HepG2 (cell line): ENCODE measurements around the gene FAM131A. TPM values are rescaled to one million over a fixed set of nuclear protein-coding genes. Genes with fewer than 3 reads are reported as not detected.

Source experiments
- ATAC-seq: fragments of 200-7000 bp; cut with Tn5 transposase; 3 replicates; pipeline ENCODE4 v1.9.1; 2020; ENCODE audit warnings: mild to moderate bottlenecking, moderate library complexity
- BruUV-seq: library from RNA; stranded (reverse); fragments of 400-500 nt; replicated peaks from 2 replicates; lab custom pipeline; 2021; lab: Mats Ljungman, UMichigan
- CTCF ChIA-PET: fragments of 300-600 bp; formaldehyde crosslinking; extraction: SDS; loops from one replicate; lab custom pipeline; 2021; ENCODE audit warnings: low total read pairs, inconsistent platforms, low intra/inter-chr PET ratio; lab: Yijun Ruan, JAX
- POLR2A ChIA-PET: fragments of 350-600 bp; sonication (Branson Sonifier 250); formaldehyde crosslinking; loops from one replicate; lab custom pipeline; 2020; ENCODE audit warnings: antibody characterized with exemption, inconsistent platforms; lab: Yijun Ruan, JAX
- DNase-seq: peaks from one replicate; pipeline ENCODE4 v3.0.0-alpha.2; 2015; ENCODE audit warnings: low spot score
- FAIRE-seq: peaks from 3 replicates; lab custom pipeline; 2011; peaks lifted over from hg19 to GRCh38; lab: Jason Lieb, UNC
- H2AFZ ChIP-seq: one replicate; pipeline ENCODE4 v1.6.1; 2011; ENCODE audit warnings: low read length, inconsistent platforms
- H3K27ac ChIP-seq: fragments of 300-600 bp; 3 replicates; pipeline ENCODE4 v1.8.0; 2011; ENCODE audit warnings: mixed run types, mild to moderate bottlenecking, mixed read lengths, low read length, inconsistent platforms; ENCODE audit not compliant: insufficient read depth; ENCODE audit errors: extremely low read length
- H3K27me3 ChIP-seq, 2 experiments: fragments of 200-600 bp in 1 of 2; 2 replicates in 1 of 2; 3 replicates in 1 of 2; pipeline versions ENCODE4 v1.6.0 to v1.8.0; 2011; ENCODE audit warnings: low read length in 2 of 2, mild to moderate bottlenecking in 2 of 2, moderate library complexity in 2 of 2, inconsistent platforms in 1 of 2; ENCODE audit not compliant: insufficient read depth in 2 of 2, control insufficient read depth in 1 of 2
- H3K36me3 ChIP-seq, 2 experiments: fragments of 200-600 bp in 1 of 2; replicated peaks in 1 of 2; 2 replicates in 1 of 2; 3 replicates in 1 of 2; pipeline versions ENCODE4 v1.5.1 to v1.8.0; 2011; ENCODE audit warnings: low read length in 2 of 2, inconsistent platforms in 1 of 2; ENCODE audit not compliant: insufficient read depth in 2 of 2, control insufficient read depth in 1 of 2
- H3K4me1 ChIP-seq: 2 replicates; pipeline ENCODE4 v1.5.1; 2012; ENCODE audit warnings: low read length, inconsistent platforms; ENCODE audit not compliant: insufficient read depth
- H3K4me2 ChIP-seq: 2 replicates; pipeline ENCODE4 v1.6.0; 2011; ENCODE audit warnings: low read depth, low read length, inconsistent platforms
- H3K4me3 ChIP-seq, 3 experiments: fragments of 200-600 bp in 1 of 3; sonication (generic), shearing (Covaris generic) in 1 of 3; replicated peaks in 1 of 3; 2 replicates each; pipeline ENCODE4 v1.5.1; 2011 to 2016; ENCODE audit warnings: low read length in 3 of 3, inconsistent platforms in 2 of 3, low read depth in 2 of 3, mild to moderate bottlenecking in 2 of 3, control low read depth in 1 of 3, mixed read lengths in 1 of 3; ENCODE audit not compliant: insufficient read depth in 1 of 3
- H3K79me2 ChIP-seq: one replicate; pipeline ENCODE4 v1.6.1; 2011; ENCODE audit warnings: low read length, inconsistent platforms; ENCODE audit not compliant: insufficient read depth
- H3K9ac ChIP-seq: 2 replicates; pipeline ENCODE4 v1.6.0; 2011; ENCODE audit warnings: mild to moderate bottlenecking, low read depth, low read length, inconsistent platforms; ENCODE audit not compliant: insufficient read depth
- H3K9me3 ChIP-seq: 2 replicates; pipeline ENCODE4 v1.5.1; 2012; ENCODE audit warnings: mild to moderate bottlenecking, low read length
- H4K20me1 ChIP-seq: 2 replicates; pipeline ENCODE4 v1.6.0; 2011; ENCODE audit warnings: inconsistent platforms, mild to moderate bottlenecking, low read length, moderate library complexity; ENCODE audit not compliant: insufficient read depth
- POLR2AphosphoS5 ChIP-seq: IDR thresholded peaks from 2 replicates; pipeline ENCODE4 v1.6.1; 2012; ENCODE audit warnings: low read depth, low read length
- POLR2G ChIP-seq: fragments of 200-400 bp; formaldehyde crosslinking; IDR thresholded peaks from 2 replicates; pipeline ENCODE4 v1.6.1; 2018; ENCODE audit warnings: mild to moderate bottlenecking, low read depth, low read length, moderate library complexity
- TBL1XR1 ChIP-seq: fragments of 150-350 bp; IDR thresholded peaks from 2 replicates; pipeline ENCODE4 v1.6.1; 2014; ENCODE audit warnings: borderline replicate concordance, low read length; ENCODE audit not compliant: partially characterized antibody
- ZNF329 ChIP-seq: sonication (generic); formaldehyde crosslinking; IDR thresholded peaks from 2 replicates; pipeline ENCODE4 v1.9.0; 2021; ENCODE audit warnings: low read depth, mild to moderate bottlenecking, missing genetic modification reagents
- WGBS: methylation state at CpG from one replicate; pipeline ENCODE4 v1.1.6; 2017; ENCODE audit warnings: low lambda C conversion rate; 5-methylcytosine and 5-hydroxymethylcytosine counted together
- in situ Hi-C: cut with HindIII; loops from 2 replicates; pipeline ENCODE4 v1.10.0; 2017; ENCODE audit warnings: low pct_unique_long_range_greater_than_20kb; ENCODE audit not compliant: extremely low pct_ligation_motif_present
- intact Hi-C: fragments of 100-400 bp; cut with micrococcal nuclease; formaldehyde crosslinking; loops from one replicate; pipeline ENCODE4 v1.10.0; 2022; ENCODE audit not compliant: unreplicated experiment
- polyA plus RNA-seq, 8 experiments: library from polyadenylated mRNA; depleted of rRNA in 3 of 8; stranded (reverse) in 7 of 8; unstranded in 1 of 8; fragments of >200 nt; fragmentation: Illumina TruSeq in 4 of 8; extraction: Trizol in 4 of 8; gene quantifications; 2 replicates each; pipeline versions ENCODE4 v1.2.1 to v1.2.3, GENCODE V29; 2011 to 2016; ENCODE audit warnings: low read depth in 4 of 8, missing spikeins in 1 of 8, mixed read lengths in 1 of 8; ENCODE audit not compliant: insufficient read depth in 1 of 8
- total RNA-seq, 5 experiments: library from RNA; depleted of rRNA; stranded (reverse); fragments of >200 nt; fragmentation: Illumina TruSeq; extraction: Trizol; gene quantifications; 2 replicates each; pipeline ENCODE4 v1.2.3, GENCODE V29; 2016; ENCODE audit warnings: low read depth in 1 of 5
- TF ChIP-seq, protein P1 (sequence below): sonication (generic); formaldehyde crosslinking; IDR thresholded peaks from 2 replicates; pipeline ENCODE4 v1.5.0; 2020; ENCODE audit warnings: mild to moderate bottlenecking, missing genetic modification reagents

The FAM131A gene
- total and polyA plus RNA-seq, 2 of the 13 experiments (the other 11 are each of a cell fraction or from before 2014, with no cell fraction given): 9.2 to 9.3 TPM

DNA sequence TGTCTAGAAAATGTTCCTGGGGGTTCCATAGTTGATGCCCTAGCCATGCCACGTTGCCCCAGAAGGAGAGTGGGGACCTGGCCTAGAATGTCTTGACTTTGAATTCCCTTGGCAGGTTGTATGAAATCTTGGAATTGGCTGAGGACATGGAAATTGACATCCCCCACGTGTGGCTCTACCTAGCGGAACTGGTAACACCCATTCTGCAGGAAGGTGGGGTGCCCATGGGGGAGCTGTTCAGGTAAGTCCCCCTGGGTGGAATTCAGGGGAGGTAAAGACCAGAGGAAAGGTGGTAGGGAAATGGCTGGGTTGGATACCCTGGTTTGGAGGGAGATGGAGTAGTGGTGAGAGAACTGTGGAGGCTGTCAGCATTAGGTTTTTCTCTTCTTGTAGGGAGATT, 8.9 kb upstream of the FAM131A start (continued):
- TF ChIP-seq, protein P1, sequence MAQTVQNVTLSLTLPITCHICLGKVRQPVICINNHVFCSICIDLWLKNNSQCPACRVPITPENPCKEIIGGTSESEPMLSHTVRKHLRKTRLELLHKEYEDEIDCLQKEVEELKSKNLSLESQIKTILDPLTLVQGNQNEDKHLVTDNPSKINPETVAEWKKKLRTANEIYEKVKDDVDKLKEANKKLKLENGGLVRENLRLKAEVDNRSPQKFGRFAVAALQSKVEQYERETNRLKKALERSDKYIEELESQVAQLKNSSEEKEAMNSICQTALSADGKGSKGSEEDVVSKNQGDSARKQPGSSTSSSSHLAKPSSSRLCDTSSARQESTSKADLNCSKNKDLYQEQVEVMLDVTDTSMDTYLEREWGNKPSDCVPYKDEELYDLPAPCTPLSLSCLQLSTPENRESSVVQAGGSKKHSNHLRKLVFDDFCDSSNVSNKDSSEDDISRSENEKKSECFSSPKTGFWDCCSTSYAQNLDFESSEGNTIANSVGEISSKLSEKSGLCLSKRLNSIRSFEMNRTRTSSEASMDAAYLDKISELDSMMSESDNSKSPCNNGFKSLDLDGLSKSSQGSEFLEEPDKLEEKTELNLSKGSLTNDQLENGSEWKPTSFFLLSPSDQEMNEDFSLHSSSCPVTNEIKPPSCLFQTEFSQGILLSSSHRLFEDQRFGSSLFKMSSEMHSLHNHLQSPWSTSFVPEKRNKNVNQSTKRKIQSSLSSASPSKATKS (CRISPR knock-in tag): no peak
- no peak for TF ChIP-seq TBL1XR1

DNA sequence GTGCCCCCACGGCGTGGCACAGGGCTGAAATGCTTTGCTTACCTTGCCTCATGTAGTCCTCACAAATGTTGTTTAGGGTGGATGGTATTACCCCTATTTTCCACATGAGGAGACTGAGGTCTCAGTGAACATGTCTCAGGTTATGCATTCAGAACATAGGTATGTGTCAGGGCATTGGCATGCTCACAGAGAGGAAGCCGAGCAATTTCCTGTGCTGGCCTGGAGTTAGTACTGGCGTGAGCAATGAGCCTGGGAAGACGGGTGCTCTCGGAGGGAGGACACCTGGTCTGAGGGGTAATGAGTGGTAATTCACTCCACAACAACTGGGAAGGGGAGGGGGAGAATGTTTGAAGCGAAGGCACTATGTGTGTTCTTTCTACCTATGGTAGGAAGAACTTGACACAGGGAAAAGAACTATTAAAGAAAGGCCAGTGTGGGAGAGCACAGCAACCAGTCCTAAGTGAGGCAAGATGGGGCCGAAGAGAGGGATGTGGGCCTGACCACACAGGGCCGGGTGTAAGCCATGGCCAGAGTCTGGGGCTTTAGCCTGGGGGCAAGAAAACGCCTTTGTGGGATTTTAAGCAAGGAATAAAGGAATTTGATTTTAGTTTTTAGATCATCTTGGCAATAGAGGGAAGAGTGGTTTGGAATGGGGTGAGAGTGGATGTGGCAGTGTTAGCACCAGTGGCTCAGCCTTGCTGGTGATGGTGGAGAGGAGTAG, 4.9 kb upstream of the FAM131A start:
- Histone ChIP-seq H3K4me3 (no peak overlapping the region), H3K4me2 (no peak overlapping the region)
- CTCF ChIA-PET: no interaction called here
- in situ Hi-C loops: no loop called here
- TF ChIP-seq POLR2G (peak; percentile 41; the same call in 1 of the 2 replicates), ZNF329 (CRISPR knock-in tag) (no peak), POLR2AphosphoS5 (peak; percentile 47; the same call in 1 of the 2 replicates)
- TF ChIP-seq, all 625 proteins: peak for 2
- no peak overlapping the region for H3K27ac ChIP-seq
- no peak for ATAC-seq
- POLR2A ChIA-PET: no interaction called here
- H3K4me1 ChIP-seq: peaks cover 13% of the 10 kb centered on the region
- FAIRE-seq: no peak
- BruUV-seq: no TSS peak
- no peak overlapping the region for H3K9ac ChIP-seq
- H2AFZ ChIP-seq: no peak overlapping the region
- no peak for DNase-seq
- H3K27me3 ChIP-seq: no peaks in the 10 kb centered on the region; a peak in 1 of 5 replicates
- WGBS: over 99% methylated on average over 10 of the region's 10 CpGs
- intact Hi-C loops: no loop called here
- H3K36me3 ChIP-seq: peaks cover 34 to 66% of the 10 kb centered on the region in 2 experiments
- peaks cover 14% of the 10 kb centered on the region for H3K79me2 ChIP-seq
- peaks cover 19% of the 10 kb centered on the region; the same call in 1 of the 2 replicates for H4K20me1 ChIP-seq
- H3K9me3 ChIP-seq: no peaks in the 10 kb centered on the region
